Upper lobe of right lung (tissue), 1 donor: ENCODE results near the gene ETNK2. TPM values are rescaled to one million over a fixed set of nuclear protein-coding genes. Genes with fewer than 3 reads are reported as not detected.

ENCODE experiments used
- ATAC-seq: fragments of 200-7000 bp; cut with Tn5 transposase; one replicate; pipeline ENCODE4 v1.9.1; 2020; ENCODE audit warnings: mild to moderate bottlenecking, moderate library complexity
- DNase-seq: peaks from one replicate; pipeline ENCODE4 v3.0.0-alpha.2; 2020
- H3K27ac ChIP-seq: fragments of 200-600 bp; one replicate; pipeline ENCODE4 v1.8.0; 2022
- H3K27me3 ChIP-seq: fragments of 200-600 bp; one replicate; pipeline ENCODE4 v1.8.0; 2022; ENCODE audit warnings: mild to moderate bottlenecking
- H3K36me3 ChIP-seq: fragments of 200-600 bp; one replicate; pipeline ENCODE4 v1.8.0; 2022
- H3K4me1 ChIP-seq: fragments of 200-600 bp; one replicate; pipeline ENCODE4 v1.8.0; 2022
- H3K4me3 ChIP-seq: fragments of 200-600 bp; one replicate; pipeline ENCODE4 v1.8.0; 2022; ENCODE audit warnings: mild to moderate bottlenecking
- H3K9me3 ChIP-seq: fragments of 200-600 bp; one replicate; pipeline ENCODE4 v1.8.0; 2022
- CTCF ChIP-seq: fragments of 200-600 bp; IDR thresholded peaks from one replicate; pipeline ENCODE4 v1.8.0; 2022; ENCODE audit warnings: antibody characterized with exemption
- intact Hi-C: fragments of 100-400 bp; cut with DNase I; formaldehyde crosslinking; loops from one replicate; pipeline ENCODE4 v1.11.0; 2022
- total RNA-seq: library from RNA; stranded (reverse); fragmentation: NEBNext Ultra II Directional; extraction: Animal tissue kit (Norgen Biotek cat#: 25700); gene quantifications from one replicate; pipeline ENCODE4 v1.2.1, GENCODE V29; 2021
- donor health status: DM: no; HTN: yes; CAD: no; lungs with severe emphysema.

The ETNK2 gene
- total RNA-seq, 1 donor from 2014 or later = 3.6 TPM

GRCh38 chr1:204192046-204192445 is 40.2 kb upstream of the ETNK2 start:
- no peak overlapping the region for H3K27ac ChIP-seq
- intact Hi-C loops = no loop called here
- ATAC-seq = no peak

DNA sequence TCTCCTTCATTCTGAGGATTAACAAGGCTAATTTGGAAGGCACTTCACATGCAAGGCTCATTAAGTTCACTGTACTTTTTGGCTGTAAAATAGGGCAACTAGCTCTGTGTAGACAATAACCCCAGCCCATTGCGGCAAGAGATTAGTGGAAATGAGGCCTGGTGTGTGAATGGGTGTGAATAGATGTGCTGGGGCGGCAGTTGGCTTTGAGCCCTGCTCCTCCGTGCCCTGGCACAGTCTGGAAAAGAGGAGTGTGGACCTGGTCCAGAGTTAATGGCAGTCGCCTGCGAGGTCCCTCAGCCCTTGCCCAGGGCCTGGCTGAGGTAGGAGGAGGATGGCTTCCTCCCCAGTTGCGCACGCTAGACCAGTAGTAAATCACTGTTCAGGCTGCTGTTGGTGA is 39.6 kb upstream of the ETNK2 start:
- intact Hi-C loops = no loop called here
- no peak for ATAC-seq
- Histone ChIP-seq H3K4me3 (no peak overlapping the region), H3K27me3 (peaks cover 38% of the 10 kb centered on the region), H3K36me3 (no peaks in the 10 kb centered on the region), H3K9me3 (no peaks in the 10 kb centered on the region), H3K4me1 (no peaks in the 10 kb centered on the region), H3K27ac (no peak overlapping the region)
- TF ChIP-seq CTCF = no peak
- no peak for DNase-seq

More at GRCh38 chr1:204192046-204192445, 40.2 kb upstream of the ETNK2 start:
- TF ChIP-seq CTCF = no peak
- no peaks in the 10 kb centered on the region for H3K36me3 ChIP-seq
- H3K9me3 ChIP-seq = no peaks in the 10 kb centered on the region
- H3K4me3 ChIP-seq = no peak overlapping the region
- H3K27me3 ChIP-seq = peaks cover 32% of the 10 kb centered on the region
- no peaks in the 10 kb centered on the region for H3K4me1 ChIP-seq
- no peak for DNase-seq

DNA sequence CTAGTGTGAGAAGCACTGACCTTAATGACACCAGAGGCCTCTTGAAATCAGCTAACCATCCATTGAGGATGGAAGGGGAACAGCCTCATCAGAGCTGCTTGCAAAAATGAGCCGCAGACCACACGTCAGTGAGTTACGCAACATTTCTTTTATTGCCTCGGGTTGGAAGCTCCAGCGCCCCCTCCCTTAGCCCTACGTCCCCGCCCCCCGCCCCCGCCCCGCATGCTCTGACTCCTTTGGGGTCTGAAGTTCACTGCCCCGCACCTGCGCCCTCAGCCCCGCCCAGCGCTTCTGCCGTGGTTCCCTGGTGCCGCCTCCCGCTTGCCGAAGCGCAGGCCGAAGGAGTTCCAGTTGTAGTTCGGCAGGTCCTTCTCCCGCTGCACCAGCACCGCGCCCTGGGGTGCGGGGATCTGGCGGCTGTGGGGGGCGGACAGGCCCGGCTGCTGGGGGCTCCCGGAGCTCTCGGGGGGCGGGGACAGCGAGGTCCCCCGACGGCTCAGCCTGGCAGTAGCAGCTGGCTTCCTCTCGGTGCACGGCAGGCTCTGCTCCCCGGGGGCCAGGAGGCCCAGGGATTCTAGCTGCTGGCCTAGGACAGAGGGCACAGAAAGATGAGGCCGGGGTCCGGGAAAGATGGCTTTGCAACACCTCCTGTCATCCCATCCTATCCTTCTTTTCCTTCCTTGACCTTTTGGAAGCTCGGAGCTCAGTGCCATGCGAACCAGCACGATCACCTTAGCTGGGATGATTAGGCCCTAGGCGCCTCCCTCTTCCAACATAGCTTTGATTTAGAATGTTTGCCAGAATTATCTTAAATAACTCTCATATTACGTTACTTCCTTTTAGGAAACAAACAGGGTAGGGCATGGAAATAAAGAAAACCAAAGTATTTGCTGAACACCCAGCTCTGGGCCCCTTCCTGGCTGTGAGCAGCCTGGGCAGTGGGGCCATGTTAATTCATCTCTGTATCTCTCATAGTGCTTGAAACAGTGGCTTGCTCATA is 38.7 kb upstream of the ETNK2 start:
- H3K4me3 ChIP-seq = peak overlapping the region; percentile 26
- no peak for DNase-seq
- ATAC-seq = peak; percentile 57

DNA sequence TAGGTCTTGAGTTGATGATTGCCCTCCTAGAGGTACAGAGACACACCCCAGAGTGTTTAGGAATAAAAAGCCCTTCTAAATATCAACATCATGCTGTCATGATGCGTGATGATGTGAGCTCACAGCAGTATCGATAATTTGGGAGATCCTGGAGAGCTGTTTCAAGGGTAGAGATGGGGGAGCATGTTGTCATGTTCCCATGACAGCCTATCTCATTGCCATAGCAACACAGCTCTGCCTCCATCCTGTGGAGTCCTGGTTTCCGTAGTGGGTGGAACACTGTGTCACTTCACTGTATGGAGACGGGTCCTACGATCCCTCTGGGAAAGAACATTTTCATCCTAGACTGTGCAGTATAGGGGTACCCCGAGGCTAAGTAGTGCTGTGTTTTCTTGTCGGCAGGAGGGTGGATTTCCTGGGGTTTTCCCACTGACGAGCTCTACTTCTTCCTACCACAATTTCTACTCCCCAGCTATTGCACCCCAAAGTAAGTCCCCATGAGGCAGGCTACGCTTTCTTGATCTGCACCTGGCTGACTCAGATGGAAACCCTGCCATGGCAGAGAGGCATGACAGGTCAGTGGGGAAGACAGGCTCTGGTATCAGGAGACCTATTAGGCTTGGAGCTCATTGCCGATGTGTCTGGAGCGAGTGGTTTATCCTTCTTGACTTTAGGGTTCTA is 37.3 kb upstream of the ETNK2 start:
- Histone ChIP-seq H3K4me1 (no peaks in the 10 kb centered on the region), H3K9me3 (no peaks in the 10 kb centered on the region), H3K4me3 (no peak overlapping the region), H3K27me3 (peaks cover 43% of the 10 kb centered on the region), H3K36me3 (no peaks in the 10 kb centered on the region), H3K27ac (no peak overlapping the region)
- TF ChIP-seq CTCF = no peak
- intact Hi-C loops = no loop called here
- no peak for ATAC-seq
- DNase-seq = no peak

More for the DNA sequence above, 38.7 kb upstream of the ETNK2 start:
- Histone ChIP-seq H3K36me3 (no peaks in the 10 kb centered on the region), H3K9me3 (no peaks in the 10 kb centered on the region), H3K4me1 (no peaks in the 10 kb centered on the region), H3K27ac (no peak overlapping the region), H3K27me3 (peaks cover 43% of the 10 kb centered on the region)
- TF ChIP-seq CTCF = no peak
- intact Hi-C loops = no loop called here

- Histone ChIP-seq H3K9me3 (no peaks in the 10 kb centered on the region), H3K4me3 (no peak overlapping the region), H3K36me3 (no peaks in the 10 kb centered on the region), H3K27me3 (peaks cover 43% of the 10 kb centered on the region), H3K4me1 (no peaks in the 10 kb centered on the region), H3K27ac (no peak overlapping the region)
- DNase-seq (no peak), ATAC-seq (no peak)
- TF ChIP-seq CTCF = no peak
- intact Hi-C loops = no loop called here
These were observed 34.8 kb upstream of the ETNK2 start for GRCh38 chr1:204186597-204186996.
